ENCODE results near the gene CYLC2. TPM values are rescaled to one million over a fixed set of nuclear protein-coding genes. Genes with fewer than 3 reads are reported as not detected.

CYLC2 gene
- total RNA-seq (ENCODE audit: unreplicated experiment), result not detected
- long read RNA-seq, result 0 reads

GRCh38 chr9:102995033-102995432, at the start of gene CYLC2:
TSS of gene CYLC2 (plus strand) at chr9:102995333. CDS start at chr9:102995381, 48 bp downstream.
- H3K4me3 Mint-ChIP-seq (ENCODE audit: unreplicated experiment), result no peak within 1 kb of the TSS
- no peak for TF ChIP-seq CTCF (IDR thresholded peaks at IDR 0.05; ENCODE audit: unreplicated experiment)
- no peaks in the 10 kb centered on the region for H3K9me3 Mint-ChIP-seq (ENCODE audit: unreplicated experiment)
- DNase-seq (ENCODE audit: low spot score), result no peak
- H3K27me3 Mint-ChIP-seq (ENCODE audit: unreplicated experiment), result no peaks in the 10 kb centered on the region
- H3K27ac Mint-ChIP-seq (ENCODE audit: unreplicated experiment), result no peak within 1 kb of the TSS
- no peaks in the 10 kb centered on the region for H3K36me3 Mint-ChIP-seq (ENCODE audit: low read depth, unreplicated experiment)
- no peaks in the 10 kb centered on the region for H3K4me1 Mint-ChIP-seq (ENCODE audit: unreplicated experiment)

- DNase-seq (ENCODE audit: low spot score), result no peak
- Mint-ChIP-seq H3K4me3 (ENCODE audit: unreplicated experiment) (no peak overlapping the region), H3K27me3 (ENCODE audit: unreplicated experiment) (no peaks in the 10 kb centered on the region), H3K27ac (ENCODE audit: unreplicated experiment) (no peak overlapping the region), H3K9me3 (ENCODE audit: unreplicated experiment) (peaks cover 3% of the 10 kb centered on the region), H3K4me1 (ENCODE audit: unreplicated experiment) (no peaks in the 10 kb centered on the region), H3K36me3 (ENCODE audit: low read depth, unreplicated experiment) (no peaks in the 10 kb centered on the region)
- TF ChIP-seq CTCF (IDR thresholded peaks at IDR 0.05; ENCODE audit: unreplicated experiment), result no peak
Observed at GRCh38 chr9:102950346-102950745, 44.8 kb upstream of the CYLC2 start.

GRCh38 chr9:102966999-102967398, 28.1 kb upstream of the CYLC2 start:
- Mint-ChIP-seq H3K27ac (ENCODE audit: unreplicated experiment) (no peak overlapping the region), H3K4me3 (ENCODE audit: unreplicated experiment) (no peak overlapping the region), H3K36me3 (ENCODE audit: low read depth, unreplicated experiment) (peaks cover 4% of the 10 kb centered on the region), H3K9me3 (ENCODE audit: unreplicated experiment) (peaks cover 29% of the 10 kb centered on the region), H3K27me3 (ENCODE audit: unreplicated experiment) (peaks cover 5% of the 10 kb centered on the region), H3K4me1 (ENCODE audit: unreplicated experiment) (no peaks in the 10 kb centered on the region)
- TF ChIP-seq CTCF (IDR thresholded peaks at IDR 0.05; ENCODE audit: unreplicated experiment), result no peak
- no peak for DNase-seq (ENCODE audit: low spot score)

GRCh38 chr9:102967979-102968378, 27.2 kb upstream of the CYLC2 start:
- H3K36me3 Mint-ChIP-seq (ENCODE audit: low read depth, unreplicated experiment), result peaks cover 4% of the 10 kb centered on the region
- DNase-seq (ENCODE audit: low spot score), result no peak
- no peak overlapping the region for H3K4me3 Mint-ChIP-seq (ENCODE audit: unreplicated experiment)
- peaks cover 5% of the 10 kb centered on the region for H3K27me3 Mint-ChIP-seq (ENCODE audit: unreplicated experiment)
- no peak overlapping the region for H3K27ac Mint-ChIP-seq (ENCODE audit: unreplicated experiment)
- TF ChIP-seq CTCF (IDR thresholded peaks at IDR 0.05; ENCODE audit: unreplicated experiment), result no peak
- H3K4me1 Mint-ChIP-seq (ENCODE audit: unreplicated experiment), result no peaks in the 10 kb centered on the region
- peaks cover 29% of the 10 kb centered on the region for H3K9me3 Mint-ChIP-seq (ENCODE audit: unreplicated experiment)

DNA sequence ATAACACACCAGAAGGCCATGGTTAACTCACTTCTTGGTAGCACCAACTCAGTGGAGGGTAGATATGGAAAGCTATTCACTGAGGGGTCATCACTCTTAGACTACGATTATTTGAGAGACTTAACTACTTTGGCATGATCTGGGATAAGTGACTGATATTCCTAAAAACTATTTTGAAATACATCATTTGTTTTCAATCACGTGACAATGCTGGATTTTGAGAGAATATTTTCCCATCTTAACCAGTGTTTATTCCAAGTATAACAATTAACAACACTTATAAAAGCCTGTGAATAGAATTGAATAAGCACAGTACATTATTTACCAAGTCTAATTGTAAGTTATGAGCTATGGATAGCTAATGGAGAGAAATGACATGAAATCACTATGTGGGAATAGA, 22.4 kb upstream of the CYLC2 start:
- no peak for TF ChIP-seq CTCF (IDR thresholded peaks at IDR 0.05; ENCODE audit: unreplicated experiment)

More for the DNA sequence above, 22.4 kb upstream of the CYLC2 start:
- no peak for DNase-seq (ENCODE audit: low spot score)
- no peak overlapping the region for H3K4me3 Mint-ChIP-seq (ENCODE audit: unreplicated experiment)
- H3K9me3 Mint-ChIP-seq (ENCODE audit: unreplicated experiment), result peaks cover 38% of the 10 kb centered on the region
- H3K27ac Mint-ChIP-seq (ENCODE audit: unreplicated experiment), result no peak overlapping the region
- H3K4me1 Mint-ChIP-seq (ENCODE audit: unreplicated experiment), result no peaks in the 10 kb centered on the region
- H3K27me3 Mint-ChIP-seq (ENCODE audit: unreplicated experiment), result peaks cover 3% of the 10 kb centered on the region
- peaks cover 8% of the 10 kb centered on the region for H3K36me3 Mint-ChIP-seq (ENCODE audit: low read depth, unreplicated experiment)

Data from endothelial cell (in vitro differentiated cells).